ENCODE measurements around the gene DNMBP. TPM values are rescaled to one million over a fixed set of nuclear protein-coding genes. Genes with fewer than 3 reads are reported as not detected.
"Not testable (repeated sequence)": the region's sequence is repeated elsewhere in the genome, so short reads cannot be mapped to it uniquely, and the experiment has no call there.

DNMBP gene
- total RNA-seq, 1 donor = 13.0 TPM

DNA sequence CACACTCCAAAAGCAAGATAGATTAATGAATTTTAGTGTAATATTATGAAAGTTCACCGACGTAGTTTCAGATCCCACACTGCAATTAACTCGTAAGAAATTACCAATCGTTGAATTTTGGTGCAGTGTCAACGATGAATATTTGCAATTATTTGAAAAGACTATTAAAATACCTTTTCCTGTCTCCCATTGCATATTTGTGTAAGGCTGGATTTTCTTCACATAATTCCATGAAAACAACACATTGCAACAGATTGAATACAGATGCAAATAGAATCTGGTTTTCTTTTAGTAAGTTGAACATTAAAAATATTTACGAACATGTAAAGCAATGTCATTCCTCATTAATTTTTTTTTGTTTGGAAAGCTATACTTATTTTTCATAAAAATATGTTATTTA, 50.9 kb downstream of the DNMBP start:
- Histone ChIP-seq H3K9me3 (ENCODE audit: low read depth, low read length) (peaks cover 4% of the 10 kb centered on the region), H4K20me1 (ENCODE audit: insufficient read depth, low read length) (no peaks in the 10 kb centered on the region), H3K4me2 (ENCODE audit: insufficient read depth, low read length) (peak overlapping the region; percentile 5), H3K27me3 (ENCODE audit: insufficient read depth, low read length) (no peaks in the 10 kb centered on the region), H3K79me2 (ENCODE audit: insufficient read depth, low read length) (peaks cover 67% of the 10 kb centered on the region), H3K27ac (ENCODE audit: low read depth, low read length) (peak overlapping the region; percentile 7), H2AFZ (ENCODE audit: low read length) (no peak overlapping the region), H3K36me3 (ENCODE audit: insufficient read depth, low read length) (peaks cover 34% of the 10 kb centered on the region), H3K4me1 (ENCODE audit: insufficient read depth, low read length) (peaks cover 17% of the 10 kb centered on the region), H3K4me3 (ENCODE audit: insufficient read depth, low read length) (no peak overlapping the region)
- DNase-seq (ENCODE audit: insufficient read length, low spot score, missing footprints) = no peak
- TF ChIP-seq, protein P1, sequence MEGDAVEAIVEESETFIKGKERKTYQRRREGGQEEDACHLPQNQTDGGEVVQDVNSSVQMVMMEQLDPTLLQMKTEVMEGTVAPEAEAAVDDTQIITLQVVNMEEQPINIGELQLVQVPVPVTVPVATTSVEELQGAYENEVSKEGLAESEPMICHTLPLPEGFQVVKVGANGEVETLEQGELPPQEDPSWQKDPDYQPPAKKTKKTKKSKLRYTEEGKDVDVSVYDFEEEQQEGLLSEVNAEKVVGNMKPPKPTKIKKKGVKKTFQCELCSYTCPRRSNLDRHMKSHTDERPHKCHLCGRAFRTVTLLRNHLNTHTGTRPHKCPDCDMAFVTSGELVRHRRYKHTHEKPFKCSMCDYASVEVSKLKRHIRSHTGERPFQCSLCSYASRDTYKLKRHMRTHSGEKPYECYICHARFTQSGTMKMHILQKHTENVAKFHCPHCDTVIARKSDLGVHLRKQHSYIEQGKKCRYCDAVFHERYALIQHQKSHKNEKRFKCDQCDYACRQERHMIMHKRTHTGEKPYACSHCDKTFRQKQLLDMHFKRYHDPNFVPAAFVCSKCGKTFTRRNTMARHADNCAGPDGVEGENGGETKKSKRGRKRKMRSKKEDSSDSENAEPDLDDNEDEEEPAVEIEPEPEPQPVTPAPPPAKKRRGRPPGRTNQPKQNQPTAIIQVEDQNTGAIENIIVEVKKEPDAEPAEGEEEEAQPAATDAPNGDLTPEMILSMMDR (IDR thresholded peaks at IDR 0.05; ENCODE audit: extremely low read depth, low read depth, low read length) = no peak

DNA sequence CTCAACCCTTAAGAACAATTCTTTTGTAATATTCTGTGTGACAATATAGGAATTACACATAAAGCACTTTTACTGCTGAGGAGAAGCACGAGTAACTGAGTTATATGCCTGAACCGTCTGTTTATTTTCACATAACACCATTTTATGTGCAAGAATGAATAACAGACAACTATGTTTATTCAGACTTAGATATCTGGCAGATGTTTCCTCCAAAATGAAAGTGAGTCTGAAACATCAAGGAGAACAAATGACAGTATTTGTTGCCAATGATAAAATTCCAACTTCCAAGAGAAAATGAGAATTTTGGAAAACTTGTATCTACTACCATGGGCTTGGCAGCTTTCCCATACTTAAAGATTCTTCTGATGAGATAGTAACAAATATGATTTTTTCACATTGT, 51.4 kb downstream of the DNMBP start:
- TF ChIP-seq, protein P1 (IDR thresholded peaks at IDR 0.05; ENCODE audit: extremely low read depth, low read depth, low read length) = no peak
- Histone ChIP-seq H3K27me3 (ENCODE audit: insufficient read depth, low read length) (no peaks in the 10 kb centered on the region), H3K27ac (ENCODE audit: low read depth, low read length) (peak overlapping the region; percentile 7), H3K79me2 (ENCODE audit: insufficient read depth, low read length) (peaks cover 72% of the 10 kb centered on the region), H3K9me3 (ENCODE audit: low read depth, low read length) (peaks cover 4% of the 10 kb centered on the region), H2AFZ (ENCODE audit: low read length) (no peak overlapping the region), H3K4me3 (ENCODE audit: insufficient read depth, low read length) (no peak overlapping the region), H4K20me1 (ENCODE audit: insufficient read depth, low read length) (no peaks in the 10 kb centered on the region), H3K36me3 (ENCODE audit: insufficient read depth, low read length) (peaks cover 35% of the 10 kb centered on the region), H3K4me1 (ENCODE audit: insufficient read depth, low read length) (peaks cover 16% of the 10 kb centered on the region), H3K4me2 (ENCODE audit: insufficient read depth, low read length) (peak overlapping the region; percentile 5)
- DNase-seq (ENCODE audit: insufficient read length, low spot score, missing footprints) = no peak

DNA sequence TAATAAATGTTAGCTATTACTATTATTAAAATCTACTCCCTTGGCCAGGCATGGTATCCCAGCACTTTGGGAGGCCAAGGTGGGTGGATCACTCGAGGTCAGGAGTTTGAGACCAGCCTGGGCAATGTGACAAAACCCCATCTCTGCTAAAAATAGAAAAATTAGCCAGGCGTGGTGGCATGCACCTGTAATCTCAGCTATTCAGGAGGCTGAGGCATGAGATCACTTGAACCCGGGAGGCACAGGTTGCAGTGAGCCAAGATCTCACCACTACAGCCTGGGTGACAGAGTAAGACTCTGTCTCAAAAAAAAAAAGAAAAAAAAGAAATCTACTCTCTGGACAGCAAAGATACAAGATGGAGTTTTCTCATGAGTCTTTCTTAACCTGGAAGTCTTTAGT, 56.2 kb downstream of the DNMBP start:
- not testable (repeated sequence) for H3K4me1 ChIP-seq (ENCODE audit: insufficient read depth, low read length); H3K4me2 ChIP-seq (ENCODE audit: insufficient read depth, low read length); H3K4me3 ChIP-seq (ENCODE audit: insufficient read depth, low read length); H3K27ac ChIP-seq (ENCODE audit: low read depth, low read length); H3K9me3 ChIP-seq (ENCODE audit: low read depth, low read length); DNase-seq (ENCODE audit: insufficient read length, low spot score, missing footprints); H4K20me1 ChIP-seq (ENCODE audit: insufficient read depth, low read length); H3K27me3 ChIP-seq (ENCODE audit: insufficient read depth, low read length); H2AFZ ChIP-seq (ENCODE audit: low read length)
- peaks cover 92% of the 10 kb centered on the region for H3K79me2 ChIP-seq (ENCODE audit: insufficient read depth, low read length)
- H3K36me3 ChIP-seq (ENCODE audit: insufficient read depth, low read length) = peaks cover 40% of the 10 kb centered on the region

DNA sequence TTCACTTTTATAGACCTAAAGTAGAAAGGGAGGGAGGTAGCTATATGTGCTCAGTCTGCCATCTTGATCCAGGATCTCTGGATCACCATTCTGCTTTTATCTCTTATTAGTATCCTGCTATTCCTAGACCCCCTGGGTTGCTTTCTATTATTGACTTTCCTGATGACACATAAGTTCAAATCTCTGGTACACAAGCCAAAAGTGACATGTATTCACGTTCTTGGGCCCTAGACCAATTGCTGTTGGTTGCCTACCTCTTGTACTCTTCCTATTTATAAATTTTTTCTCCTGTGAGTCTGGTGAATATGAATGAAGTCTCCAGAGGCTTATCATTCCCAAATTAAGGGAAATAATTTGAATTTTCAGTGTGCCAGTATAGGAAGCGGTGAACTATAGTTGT, 56.9 kb downstream of the DNMBP start:
- H3K4me1 ChIP-seq (ENCODE audit: insufficient read depth, low read length) = no peaks in the 10 kb centered on the region
- TF ChIP-seq, protein P1 (IDR thresholded peaks at IDR 0.05; ENCODE audit: extremely low read depth, low read depth, low read length) = no peak
- no peak for DNase-seq (ENCODE audit: insufficient read length, low spot score, missing footprints)

DNA sequence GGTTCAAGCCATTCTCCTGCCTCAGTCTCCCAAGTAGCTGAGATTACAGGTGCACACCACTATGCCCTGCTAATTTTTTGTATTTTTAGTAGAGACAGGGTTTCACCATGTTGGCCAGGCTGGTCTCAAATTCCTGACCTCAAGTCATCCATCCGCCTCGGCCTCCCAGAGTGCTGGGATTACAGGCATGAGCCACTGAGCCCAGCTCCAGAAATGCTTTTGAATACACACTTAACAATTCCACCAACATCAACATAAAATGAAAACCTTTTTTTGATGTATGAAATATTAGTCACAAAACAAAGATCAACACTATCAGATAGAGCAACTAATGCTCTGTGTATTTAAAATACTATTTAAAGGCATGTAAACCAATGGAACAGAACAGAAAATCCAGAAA, 63.7 kb downstream of the DNMBP start:
- H3K4me2 ChIP-seq (ENCODE audit: insufficient read depth, low read length) = peak overlapping the region; percentile 5
- not testable (repeated sequence) for H3K36me3 ChIP-seq (ENCODE audit: insufficient read depth, low read length); DNase-seq (ENCODE audit: insufficient read length, low spot score, missing footprints); H3K4me3 ChIP-seq (ENCODE audit: insufficient read depth, low read length); H3K27me3 ChIP-seq (ENCODE audit: insufficient read depth, low read length); H2AFZ ChIP-seq (ENCODE audit: low read length); H3K9me3 ChIP-seq (ENCODE audit: low read depth, low read length)
- peaks cover 92% of the 10 kb centered on the region for H3K79me2 ChIP-seq (ENCODE audit: insufficient read depth, low read length)
- H4K20me1 ChIP-seq (ENCODE audit: insufficient read depth, low read length) = peaks cover 17% of the 10 kb centered on the region
- peak overlapping the region; percentile 77 for H3K27ac ChIP-seq (ENCODE audit: low read depth, low read length)
- peaks cover 38% of the 10 kb centered on the region for H3K4me1 ChIP-seq (ENCODE audit: insufficient read depth, low read length)

More for the DNA sequence above, 56.9 kb downstream of the DNMBP start:
- Histone ChIP-seq H3K4me2 (ENCODE audit: insufficient read depth, low read length) (no peak overlapping the region), H3K9me3 (ENCODE audit: low read depth, low read length) (peaks cover 4% of the 10 kb centered on the region), H3K27me3 (ENCODE audit: insufficient read depth, low read length) (no peaks in the 10 kb centered on the region), H3K36me3 (ENCODE audit: insufficient read depth, low read length) (peaks cover 40% of the 10 kb centered on the region), H3K79me2 (ENCODE audit: insufficient read depth, low read length) (peaks cover 93% of the 10 kb centered on the region), H2AFZ (ENCODE audit: low read length) (no peak overlapping the region), H3K27ac (ENCODE audit: low read depth, low read length) (no peak overlapping the region), H4K20me1 (ENCODE audit: insufficient read depth, low read length) (no peaks in the 10 kb centered on the region), H3K4me3 (ENCODE audit: insufficient read depth, low read length) (no peak overlapping the region)

Data from osteoblast (primary cell).